ENCODE measurements around the gene IFNL1. TPM values are rescaled to one million over a fixed set of nuclear protein-coding genes. Genes with fewer than 3 reads are reported as not detected.

Gene IFNL1
- polyA plus RNA-seq (2011; rRNA removed) (not detected in 2 replicates), polyA minus RNA-seq (2011; rRNA and poly(A)+ RNA removed) (not detected in 2 replicates)

- DNase-seq (ENCODE audit: low read depth), result no peak
- Histone ChIP-seq H3K36me3 (ENCODE audit: control insufficient read depth, insufficient read depth, low read length) (no peaks in the 10 kb centered on the region), H3K27me3 (ENCODE audit: control insufficient read depth, insufficient read depth, low read length) (peaks cover 4% of the 10 kb centered on the region; the same call in 1 of the 2 replicates), H3K4me3 (ENCODE audit: low read depth, low read length) (no peak within 1 kb of the TSS)
- no peak for TF ChIP-seq CTCF (IDR thresholded peaks at IDR 0.05; ENCODE audit: insufficient read depth, low read depth, low read length)
- POLR2A ChIA-PET, result no interaction called here
- CTCF ChIA-PET, result interaction anchor here (0.7 to 1.6 kb wide), 3 partner anchors 8 to 30 kb away, joined by 3 to 4 read pairs (median 3); no protein-coding TSS in a partner anchor
These were observed at the start of gene IFNL1 for GRCh38 chr19:39296055-39296645. Gene IFNL1 (plus strand): TSS chr19:39296407. CDS start chr19:39296422, 15 bp downstream.

- CTCF ChIA-PET, result interaction anchor here (1.8 kb wide), 1 partner anchor 11 kb away, joined by 5 read pairs; no protein-coding TSS in a partner anchor
- no peak for TF ChIP-seq CTCF (IDR thresholded peaks at IDR 0.05; ENCODE audit: insufficient read depth, low read depth, low read length)
- no peak for DNase-seq (ENCODE audit: low read depth)
- H3K36me3 ChIP-seq (ENCODE audit: control insufficient read depth, insufficient read depth, low read length), result no peaks in the 10 kb centered on the region
- H3K4me3 ChIP-seq (ENCODE audit: low read depth, low read length), result no peak overlapping the region
- POLR2A ChIA-PET, result no interaction called here
- peaks cover 27% of the 10 kb centered on the region for H3K27me3 ChIP-seq (ENCODE audit: control insufficient read depth, insufficient read depth, low read length)
These were observed 49.1 kb upstream of the IFNL1 start for GRCh38 chr19:39246951-39247669.

- Histone ChIP-seq H3K4me3 (ENCODE audit: low read depth, low read length) (no peak overlapping the region), H3K36me3 (ENCODE audit: control insufficient read depth, insufficient read depth, low read length) (no peaks in the 10 kb centered on the region), H3K27me3 (ENCODE audit: control insufficient read depth, insufficient read depth, low read length) (peaks cover 31% of the 10 kb centered on the region)
- POLR2A ChIA-PET, result no interaction called here
- CTCF ChIA-PET, result interaction anchor here (1.8 kb wide), 1 partner anchor 12 kb away, joined by 5 read pairs; no protein-coding TSS in a partner anchor
- no peak for DNase-seq (ENCODE audit: low read depth)
- no peak for TF ChIP-seq CTCF (IDR thresholded peaks at IDR 0.05; ENCODE audit: insufficient read depth, low read depth, low read length)
These were observed 48.2 kb upstream of the IFNL1 start for GRCh38 chr19:39247701-39248664.

- no peaks in the 10 kb centered on the region for H3K36me3 ChIP-seq (ENCODE audit: control insufficient read depth, insufficient read depth, low read length)
- TF ChIP-seq CTCF (IDR thresholded peaks at IDR 0.05; ENCODE audit: insufficient read depth, low read depth, low read length), result no peak
- ChIA-PET POLR2A (no interaction called here), CTCF (no interaction called here)
- peaks cover 31% of the 10 kb centered on the region for H3K27me3 ChIP-seq (ENCODE audit: control insufficient read depth, insufficient read depth, low read length)
- DNase-seq (ENCODE audit: low read depth), result no peak
- no peak within 1 kb of the TSS for H3K4me3 ChIP-seq (ENCODE audit: low read depth, low read length)
These were observed 47.4 kb upstream of the IFNL1 start, which contains the start of gene IFNL4 for GRCh38 chr19:39248806-39249205. Gene IFNL4 (minus strand): TSS chr19:39248856.

Measured in BJ (cell line).